GM18498 (cell line): ENCODE results near the gene FRS3.

Experiments used
- ATAC-seq: cut with Tn5 transposase; IDR thresholded peaks from one replicate; pipeline ENCODE4 v1.9.1; 2021; ENCODE audit warnings: mild to moderate bottlenecking, moderate library complexity; ENCODE audit not compliant: unreplicated experiment

The FRS3 gene

DNA sequence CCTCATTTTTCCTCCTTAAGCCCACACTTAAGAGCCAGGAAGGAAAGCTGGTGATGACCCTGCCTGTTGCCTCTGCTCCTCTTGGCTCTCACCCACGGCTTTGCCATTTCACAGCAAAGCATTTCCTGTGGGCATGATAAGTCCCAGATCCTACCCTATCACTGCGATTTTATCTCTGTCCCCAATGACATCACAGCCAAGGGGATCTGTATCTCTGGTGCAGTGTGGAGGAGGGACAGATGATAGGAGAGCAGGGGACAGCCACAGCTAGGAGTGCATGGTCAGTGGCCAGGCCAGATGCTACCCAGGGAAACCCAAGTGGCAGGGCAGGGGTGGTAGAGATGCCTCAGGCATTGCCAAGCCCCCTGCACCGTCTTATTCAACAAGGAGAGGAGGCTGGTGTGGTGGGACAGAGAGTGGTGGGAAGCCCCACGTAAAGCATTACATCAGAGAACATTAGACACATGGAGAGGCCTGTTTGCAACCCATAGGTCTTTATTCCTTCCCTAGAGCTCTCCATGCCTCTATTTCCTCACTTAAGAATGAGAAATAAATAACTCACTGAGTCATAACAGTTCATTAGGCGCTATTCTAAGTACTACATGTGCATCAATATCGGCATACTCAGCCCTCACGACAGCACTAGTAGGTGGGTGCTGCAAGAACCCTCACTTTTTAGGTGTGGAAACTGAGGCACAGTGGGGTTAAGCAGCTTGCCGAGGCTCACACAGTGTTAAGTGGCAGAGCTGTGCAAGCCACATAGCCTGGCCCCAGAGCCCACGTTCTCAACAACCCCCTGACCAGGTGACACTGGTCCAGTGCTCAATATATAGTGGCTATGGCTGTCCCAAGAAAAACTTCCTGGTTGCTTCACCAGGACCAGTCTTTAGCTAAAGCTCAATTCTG is 48.9 kb downstream of the FRS3 start:
- ATAC-seq: no peak

DNA sequence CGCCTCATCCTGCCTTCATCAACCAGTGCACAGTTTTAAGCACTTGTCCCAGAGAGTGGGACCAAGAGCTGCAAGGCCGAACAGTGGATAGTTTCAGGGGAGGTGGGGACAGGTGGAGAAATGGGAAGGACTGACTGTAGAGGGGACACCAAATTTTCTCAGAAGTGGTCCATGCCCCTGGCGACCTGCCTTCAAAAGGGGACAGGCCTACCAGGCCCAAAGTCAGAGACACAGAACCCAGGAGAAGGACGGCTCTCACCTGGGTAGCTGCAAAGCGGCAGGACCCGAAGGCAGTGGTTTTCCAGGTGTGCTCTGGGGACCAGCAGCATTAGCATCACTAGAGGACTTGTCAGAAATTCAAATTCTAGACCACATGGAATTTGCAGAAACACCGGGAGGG is 50.1 kb downstream of the FRS3 start:
- no peak for ATAC-seq

DNA sequence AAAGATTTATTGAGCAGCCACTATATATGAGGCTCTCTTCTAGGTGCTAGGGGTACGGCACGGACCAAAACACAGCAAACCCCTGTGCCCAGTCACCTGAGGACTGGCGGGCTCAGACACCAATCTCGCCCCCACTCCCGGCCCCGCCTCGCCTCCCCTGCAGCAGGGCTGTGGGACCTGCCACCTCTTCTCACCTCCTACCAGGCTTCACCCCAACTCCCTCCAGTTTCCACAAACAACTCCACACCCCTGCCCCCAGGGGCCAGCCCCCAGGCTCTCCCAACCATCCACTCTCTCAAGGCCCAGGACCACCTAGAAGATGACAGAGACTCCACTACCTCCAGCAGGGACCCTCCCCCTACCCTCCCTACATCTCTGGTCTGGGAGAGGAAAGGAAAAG is 50.7 kb downstream of the FRS3 start:
- ATAC-seq: no peak

DNA sequence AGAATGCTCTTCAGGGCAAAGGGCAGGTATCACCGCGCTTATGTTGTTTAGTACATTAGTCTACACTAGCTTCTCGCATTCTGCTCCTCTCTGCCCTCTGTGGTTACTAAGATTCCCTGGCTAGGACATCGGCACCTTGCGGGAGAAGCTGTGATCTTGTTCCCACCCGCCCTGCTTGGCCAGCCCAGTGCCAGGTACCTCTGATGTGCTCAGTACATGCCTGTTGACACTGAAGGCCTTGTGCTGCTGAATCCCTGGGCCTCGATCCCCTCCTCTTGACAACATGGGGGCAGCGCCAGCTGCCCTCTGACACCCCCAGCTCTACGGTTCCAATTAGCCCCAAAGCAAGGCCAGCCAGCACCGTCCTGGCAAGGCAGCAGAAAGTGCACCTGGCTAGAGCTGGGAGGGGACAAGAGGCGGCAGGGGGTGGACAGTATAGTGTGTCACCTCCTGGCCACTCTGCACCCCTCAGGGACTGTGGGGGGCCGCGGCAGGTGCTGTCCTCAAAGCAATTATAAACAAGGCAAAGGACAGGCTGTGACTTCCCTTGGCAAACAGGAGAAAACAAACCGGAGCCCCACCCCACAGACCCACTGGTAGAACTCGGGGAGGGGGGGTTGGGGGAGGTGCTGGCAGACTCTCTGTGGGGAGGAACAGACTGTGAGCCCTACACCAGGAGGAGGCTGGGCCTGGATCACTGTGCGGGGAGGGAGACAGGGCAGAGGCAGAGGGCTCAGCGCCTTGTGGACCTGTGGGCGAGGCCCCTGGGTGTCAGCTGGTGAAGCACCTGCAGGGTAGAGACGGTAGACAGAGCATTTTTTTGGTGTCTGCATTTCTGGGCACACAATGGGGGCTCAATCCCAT is 51.4 kb downstream of the FRS3 start:
- ATAC-seq: no peak

DNA sequence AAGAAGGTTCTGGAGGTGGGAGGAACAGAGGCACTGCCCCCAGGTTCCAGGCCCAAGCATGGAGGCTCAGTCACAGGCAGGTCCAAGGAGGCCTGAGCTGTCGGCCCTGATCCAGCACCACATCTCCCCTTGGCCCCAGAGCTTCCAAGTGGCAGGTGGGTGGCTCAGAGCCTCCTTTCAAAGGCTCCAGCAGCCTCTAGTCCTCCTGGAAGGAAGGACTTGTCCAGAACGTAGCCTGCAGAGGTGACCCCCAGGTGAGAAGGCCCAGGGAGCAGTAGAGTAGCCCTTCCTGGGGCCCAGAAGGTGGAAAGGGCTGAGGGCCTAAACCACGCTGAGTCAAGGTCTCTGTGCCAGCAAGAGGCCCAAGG is 52.0 kb downstream of the FRS3 start:
- no peak for ATAC-seq

DNA sequence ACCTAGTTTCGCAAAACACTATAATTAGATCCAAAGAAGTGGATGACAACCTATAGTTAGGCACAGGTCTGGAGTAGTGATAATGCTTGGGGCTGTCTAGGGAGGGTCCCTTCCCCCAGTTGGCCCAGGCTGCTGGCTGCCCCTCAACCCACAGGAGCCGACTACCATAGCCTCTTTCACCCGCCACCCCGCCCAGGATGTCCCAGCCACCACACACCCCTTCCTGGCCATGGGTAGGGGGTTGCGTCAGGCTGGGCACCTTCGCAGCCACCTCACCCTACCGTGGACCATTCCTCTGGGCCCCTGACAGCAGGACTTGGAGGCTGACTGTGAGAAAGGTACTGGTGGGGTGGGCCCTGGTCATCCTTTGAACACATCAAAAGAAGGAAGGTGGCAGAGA is 52.8 kb downstream of the FRS3 start:
- no peak for ATAC-seq

DNA sequence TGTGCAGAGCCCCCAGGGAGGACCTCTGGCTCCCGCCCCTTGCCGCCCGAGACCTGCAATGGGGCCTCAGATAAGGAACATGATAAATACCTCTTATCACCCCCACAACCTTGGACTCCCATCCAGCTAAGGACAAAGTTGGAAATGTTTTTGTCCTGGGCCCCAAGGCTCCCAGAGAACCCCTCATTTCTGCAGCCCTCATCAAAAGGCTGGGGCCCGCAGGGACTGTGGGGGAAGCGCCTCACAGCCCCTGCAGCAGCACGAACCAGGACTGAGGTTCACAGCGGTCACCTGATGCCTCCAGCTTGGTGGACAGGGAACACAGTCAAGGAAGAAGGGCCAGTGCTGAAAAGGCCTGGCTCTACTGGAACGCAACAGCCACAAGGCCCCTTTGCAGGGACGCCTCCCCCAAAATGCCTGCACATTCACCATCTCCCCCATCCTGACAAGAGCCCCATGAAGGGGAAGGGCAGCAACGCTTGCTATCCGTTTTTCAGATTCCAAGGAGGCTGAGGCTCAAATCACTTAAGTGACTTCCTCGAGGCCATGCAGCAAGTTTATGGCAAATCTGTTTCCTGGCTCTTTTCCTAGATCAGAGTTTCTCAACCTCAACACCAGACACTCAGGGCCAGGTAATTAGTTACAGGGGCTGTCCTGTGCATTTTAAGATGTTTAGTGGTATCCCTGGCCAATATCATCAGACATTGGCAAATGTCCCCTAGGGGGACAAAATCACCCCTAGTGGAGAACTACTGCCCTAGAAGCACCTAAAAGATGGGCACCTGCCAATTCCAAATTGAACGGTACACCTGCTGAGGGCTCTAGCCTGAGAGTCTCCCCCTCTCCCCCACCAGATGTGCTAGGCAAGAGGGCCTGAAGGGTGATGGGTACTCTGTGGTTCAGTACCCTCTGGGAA is 54.9 kb downstream of the FRS3 start:
- no peak for ATAC-seq

DNA sequence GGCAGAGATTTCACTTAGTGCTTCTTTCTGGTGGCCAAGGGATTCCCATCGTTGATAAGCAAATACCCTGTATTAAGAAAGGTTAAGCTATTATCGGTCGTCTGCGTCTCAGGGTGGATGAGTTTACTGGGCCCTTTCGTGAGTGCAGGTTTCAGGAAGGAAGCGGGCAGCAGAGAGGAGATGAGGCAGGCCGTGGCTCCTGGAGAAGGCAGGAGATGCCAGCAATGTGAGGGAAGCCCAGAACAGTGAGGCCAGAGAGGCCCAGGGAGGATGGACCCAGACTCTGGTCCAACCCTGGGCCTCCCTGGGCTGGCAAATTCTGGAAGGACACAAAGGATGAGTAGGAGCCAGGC is 55.5 kb downstream of the FRS3 start:
- no peak for ATAC-seq

DNA sequence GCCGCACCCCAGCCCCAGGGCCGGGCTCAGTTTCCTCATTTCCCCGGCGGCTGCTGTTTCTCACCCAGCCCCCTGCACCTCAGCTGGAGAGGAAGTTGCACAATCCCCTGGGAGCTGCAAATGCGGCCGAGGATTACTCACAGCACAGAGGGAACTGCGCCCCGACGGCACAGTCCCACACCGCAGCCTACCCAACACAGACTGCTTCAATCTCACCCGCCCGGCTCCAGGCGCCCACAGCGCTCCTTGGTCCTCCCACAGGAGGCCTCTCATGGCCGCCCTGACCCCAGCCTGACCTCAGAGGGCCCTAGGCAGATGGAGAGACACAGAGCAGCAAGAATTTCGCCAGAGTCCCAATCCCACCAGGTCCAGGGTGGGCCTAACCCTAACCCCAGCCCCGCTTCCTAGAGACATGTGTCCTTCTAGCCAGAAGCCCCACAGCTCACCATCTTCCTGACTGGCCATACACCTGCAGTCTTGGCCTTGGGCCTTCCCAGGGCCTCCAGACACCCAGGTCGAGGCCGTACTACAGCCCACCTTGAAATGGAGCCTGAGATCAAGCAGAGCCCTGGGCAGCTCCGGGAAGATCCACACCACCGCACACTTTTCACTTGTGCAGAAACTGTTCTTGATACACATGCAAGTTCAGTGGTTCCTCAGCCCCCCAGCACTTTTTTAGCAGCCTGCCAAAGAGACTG is 56.0 kb downstream of the FRS3 start:
- ATAC-seq: peak; percentile 62

DNA sequence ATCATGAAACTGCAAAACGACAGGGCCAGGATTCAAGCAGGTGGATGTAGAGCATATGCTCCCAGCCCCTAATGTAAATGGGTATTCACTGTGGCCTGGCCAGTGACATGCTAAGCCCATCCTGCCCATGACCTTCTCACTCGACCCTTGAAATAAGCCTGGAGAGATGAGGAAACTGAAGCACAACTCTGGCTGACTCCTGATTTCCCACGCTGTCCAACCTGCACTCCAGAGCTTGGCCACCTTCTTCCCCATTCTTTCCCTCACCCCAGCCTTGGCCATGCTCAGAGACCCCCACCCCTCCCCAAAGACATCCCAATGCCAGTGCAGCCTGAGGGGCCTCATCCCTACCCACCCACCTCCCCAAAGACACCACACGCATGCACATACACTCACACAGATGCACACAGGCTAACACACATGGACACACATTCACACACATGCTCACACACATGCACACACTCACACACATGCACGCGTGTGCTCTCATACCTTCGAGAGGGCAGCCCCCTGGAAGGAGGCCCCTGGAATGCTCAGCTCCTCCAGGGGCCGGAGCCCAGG is 56.7 kb downstream of the FRS3 start:
- no peak for ATAC-seq

DNA sequence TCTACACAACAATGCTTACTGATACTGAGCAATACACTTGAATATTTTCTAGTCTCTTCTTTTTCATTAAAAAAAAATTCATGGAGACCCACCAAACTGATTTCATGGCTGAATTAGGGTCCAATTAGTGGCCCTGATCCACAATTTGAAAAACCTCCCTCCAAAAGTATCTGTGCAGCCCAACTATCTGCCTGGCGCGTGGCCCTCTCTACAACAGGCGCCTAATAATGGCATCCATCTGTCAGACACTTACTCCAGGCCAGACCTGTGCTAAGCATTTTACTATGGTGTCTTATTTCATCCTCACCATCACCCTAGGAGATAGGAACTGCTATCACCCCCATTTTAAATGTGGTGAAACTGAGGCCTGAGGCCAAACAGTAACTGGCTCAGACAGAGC is 58.3 kb downstream of the FRS3 start:
- no peak for ATAC-seq

DNA sequence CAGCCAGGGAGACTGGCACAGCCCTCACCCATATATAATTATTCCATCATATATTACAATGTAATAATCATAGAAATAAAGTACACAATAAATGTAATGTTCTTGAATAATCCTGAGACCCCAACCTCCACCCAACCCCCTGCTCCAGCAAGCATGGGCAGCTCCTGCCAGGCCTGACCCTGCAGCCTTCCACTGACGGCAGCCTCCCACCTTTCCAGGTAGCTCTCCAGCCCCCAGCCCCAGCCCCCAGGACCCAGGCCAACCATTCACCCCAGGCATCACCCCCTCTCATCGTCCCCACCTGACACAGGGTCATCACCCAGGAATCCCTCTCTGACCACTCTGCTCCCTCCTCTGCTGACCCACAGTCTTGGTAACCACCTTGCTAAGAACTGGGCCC is 58.9 kb downstream of the FRS3 start:
- no peak for ATAC-seq

DNA sequence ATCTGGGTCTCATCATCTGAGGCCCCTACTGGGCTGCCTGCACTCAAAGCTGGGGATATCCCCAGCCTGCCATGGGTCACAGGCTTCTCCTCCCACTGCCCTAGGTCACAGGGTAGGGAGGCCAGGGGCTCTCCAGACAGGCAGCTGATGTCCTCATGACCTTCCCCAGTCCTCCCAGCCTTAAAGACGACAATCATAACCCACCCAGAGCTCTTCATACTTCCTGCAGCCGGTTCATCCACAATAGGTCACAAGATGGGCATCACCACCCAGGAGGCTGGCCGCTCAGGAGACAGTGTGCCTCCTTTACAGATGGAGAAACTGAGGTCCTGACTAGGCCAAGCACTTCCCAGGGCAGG is 59.5 kb downstream of the FRS3 start:
- no peak for ATAC-seq
